HG03025 (cell line): ENCODE results near the gene ALG14.
A peak's percentile ranks its signal among the peaks of the same experiment; 100 is the strongest.
"Not testable (repeated sequence)": the region's sequence is repeated elsewhere in the genome, so short reads cannot be mapped to it uniquely, and the experiment has no call there.

ENCODE experiments used
- ATAC-seq: cut with Tn5 transposase; IDR thresholded peaks from one replicate; pipeline ENCODE4 v1.9.1; 2021; ENCODE audit warnings: mild to moderate bottlenecking, moderate library complexity; ENCODE audit not compliant: unreplicated experiment, low FRiP score

The ALG14 gene, protein sequence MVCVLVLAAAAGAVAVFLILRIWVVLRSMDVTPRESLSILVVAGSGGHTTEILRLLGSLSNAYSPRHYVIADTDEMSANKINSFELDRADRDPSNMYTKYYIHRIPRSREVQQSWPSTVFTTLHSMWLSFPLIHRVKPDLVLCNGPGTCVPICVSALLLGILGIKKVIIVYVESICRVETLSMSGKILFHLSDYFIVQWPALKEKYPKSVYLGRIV

DNA sequence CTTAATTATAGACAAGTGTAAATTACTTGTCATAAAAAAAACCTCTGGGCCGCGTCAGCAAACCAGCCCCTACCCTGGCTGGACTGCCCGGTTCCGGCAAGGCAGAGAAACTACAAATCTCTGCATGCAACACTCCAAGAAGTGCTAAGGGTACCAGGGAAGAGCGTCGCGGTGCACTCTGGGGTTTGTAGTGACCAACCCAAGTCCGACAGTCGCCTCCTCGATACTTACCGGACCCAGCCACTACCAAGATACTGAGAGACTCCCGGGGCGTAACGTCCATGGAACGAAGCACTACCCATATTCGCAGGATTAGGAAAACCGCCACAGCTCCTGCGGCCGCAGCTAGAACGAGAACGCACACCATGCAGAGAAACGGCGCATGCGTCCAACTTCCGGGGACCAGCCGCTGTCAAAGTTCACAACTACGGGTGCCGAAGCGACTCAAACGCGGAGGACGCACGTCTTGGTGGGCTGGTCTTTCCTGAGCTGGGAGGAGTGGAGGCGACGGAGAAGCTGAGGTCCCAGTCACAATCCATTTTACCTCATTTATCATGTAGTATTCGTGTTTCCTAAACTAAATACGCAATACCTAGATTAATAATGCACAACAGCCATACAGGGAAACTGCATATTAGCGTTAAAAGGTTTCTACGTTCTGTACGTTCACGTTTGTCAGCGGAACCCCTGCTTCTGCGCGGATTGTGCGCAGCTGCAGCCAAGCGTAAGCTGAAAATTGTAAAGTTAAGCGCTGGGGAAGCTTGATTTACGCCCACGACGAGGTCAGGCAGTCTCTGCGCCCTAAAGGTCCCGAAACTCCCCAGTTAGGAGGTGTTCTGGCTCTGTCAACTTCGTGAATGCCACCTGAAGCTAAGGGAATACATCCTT, at the start of gene ALG14:
Gene ALG14, minus strand, starts transcription at position 420 of the 888 bp plus-strand sequence. Its CDS starts 53 bp downstream, at position 367.
- peak; percentile 97 for ATAC-seq

DNA sequence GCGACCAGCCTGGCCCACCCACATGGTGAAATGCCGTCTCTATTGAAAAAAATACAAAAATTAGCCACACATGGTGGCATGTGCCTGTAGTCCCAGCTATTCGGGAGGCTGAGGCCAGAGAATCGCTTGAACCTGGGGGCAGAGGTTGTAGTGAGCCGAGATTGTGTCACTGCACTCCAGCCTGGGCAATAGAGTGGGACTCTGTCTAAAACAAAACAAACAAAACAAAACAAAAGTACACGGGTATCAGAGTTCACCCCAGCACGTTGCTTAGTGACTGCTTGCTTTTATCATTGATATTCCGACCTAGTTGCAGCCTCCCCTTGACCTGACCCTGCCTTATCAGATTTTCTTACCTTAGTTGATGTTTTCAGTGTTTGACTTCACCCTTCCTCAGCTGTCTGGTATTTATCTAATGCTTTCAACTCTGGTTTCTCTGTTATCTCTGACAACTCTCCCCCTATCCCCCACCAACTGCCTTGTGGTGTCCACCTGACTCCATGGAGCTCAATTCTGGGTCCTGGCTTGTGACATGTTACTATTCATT, 49.5 kb upstream of the ALG14 start:
- no peak for ATAC-seq

DNA sequence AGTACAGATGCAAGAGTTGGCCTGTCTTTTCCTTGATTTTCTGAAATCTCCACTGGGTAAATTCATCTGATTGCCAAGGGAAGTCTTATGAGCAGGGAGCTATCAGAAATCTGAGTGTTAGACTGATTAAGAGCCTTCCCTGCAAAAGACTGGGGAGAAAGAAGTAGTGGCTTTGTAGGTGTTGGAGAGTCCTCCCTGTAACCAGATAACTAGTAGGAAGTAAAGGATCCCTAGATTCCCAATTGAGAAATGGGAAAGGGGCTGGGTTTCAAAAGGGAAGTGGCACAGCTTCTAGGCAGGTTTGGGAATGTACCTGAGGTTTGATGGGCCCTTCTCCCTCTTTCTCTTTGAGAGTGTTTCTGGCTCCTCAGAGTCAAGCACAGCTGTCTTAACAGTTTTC, 46.5 kb upstream of the ALG14 start:
- no peak for ATAC-seq

DNA sequence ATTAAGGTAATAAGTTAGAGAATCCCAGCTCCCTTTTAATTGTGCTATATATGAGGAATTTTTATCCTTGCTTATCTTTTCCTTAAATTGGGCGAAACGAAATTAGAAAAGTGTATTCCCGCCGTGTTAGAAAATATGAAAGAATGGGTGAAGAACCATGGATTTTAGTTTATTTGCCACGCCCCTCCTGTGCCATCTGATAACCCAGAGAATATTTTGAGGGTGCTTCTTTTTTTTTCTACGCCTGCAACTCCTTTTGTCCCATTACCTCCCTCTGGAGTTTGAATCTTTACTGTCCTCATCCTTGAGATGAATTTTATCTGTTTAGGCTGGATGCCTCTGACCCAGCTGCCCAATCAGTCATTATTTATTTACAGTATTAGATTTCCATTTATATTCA, 46.0 kb upstream of the ALG14 start:
- no peak for ATAC-seq

DNA sequence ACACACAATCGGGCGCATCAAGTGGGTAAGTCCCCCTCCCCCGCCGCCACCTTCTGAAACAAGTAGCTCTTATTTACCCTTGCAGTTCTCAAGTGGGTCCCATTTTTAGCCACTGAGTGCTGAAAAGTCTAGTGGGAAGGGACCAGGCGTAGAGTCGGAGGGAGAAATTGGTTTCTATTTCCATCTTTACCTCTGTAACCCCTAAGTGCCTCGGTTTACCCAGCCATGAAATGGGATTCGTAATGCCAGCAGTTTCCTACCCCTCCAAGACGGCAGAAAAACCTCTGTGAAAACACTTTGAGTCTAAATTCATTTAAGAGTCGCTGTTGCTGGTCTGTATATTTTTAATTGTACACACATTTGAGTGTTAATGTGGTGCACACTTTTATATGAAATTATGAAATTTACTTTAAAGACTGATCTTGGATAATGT, 45.3 kb upstream of the ALG14 start:
- ATAC-seq, result no peak

DNA sequence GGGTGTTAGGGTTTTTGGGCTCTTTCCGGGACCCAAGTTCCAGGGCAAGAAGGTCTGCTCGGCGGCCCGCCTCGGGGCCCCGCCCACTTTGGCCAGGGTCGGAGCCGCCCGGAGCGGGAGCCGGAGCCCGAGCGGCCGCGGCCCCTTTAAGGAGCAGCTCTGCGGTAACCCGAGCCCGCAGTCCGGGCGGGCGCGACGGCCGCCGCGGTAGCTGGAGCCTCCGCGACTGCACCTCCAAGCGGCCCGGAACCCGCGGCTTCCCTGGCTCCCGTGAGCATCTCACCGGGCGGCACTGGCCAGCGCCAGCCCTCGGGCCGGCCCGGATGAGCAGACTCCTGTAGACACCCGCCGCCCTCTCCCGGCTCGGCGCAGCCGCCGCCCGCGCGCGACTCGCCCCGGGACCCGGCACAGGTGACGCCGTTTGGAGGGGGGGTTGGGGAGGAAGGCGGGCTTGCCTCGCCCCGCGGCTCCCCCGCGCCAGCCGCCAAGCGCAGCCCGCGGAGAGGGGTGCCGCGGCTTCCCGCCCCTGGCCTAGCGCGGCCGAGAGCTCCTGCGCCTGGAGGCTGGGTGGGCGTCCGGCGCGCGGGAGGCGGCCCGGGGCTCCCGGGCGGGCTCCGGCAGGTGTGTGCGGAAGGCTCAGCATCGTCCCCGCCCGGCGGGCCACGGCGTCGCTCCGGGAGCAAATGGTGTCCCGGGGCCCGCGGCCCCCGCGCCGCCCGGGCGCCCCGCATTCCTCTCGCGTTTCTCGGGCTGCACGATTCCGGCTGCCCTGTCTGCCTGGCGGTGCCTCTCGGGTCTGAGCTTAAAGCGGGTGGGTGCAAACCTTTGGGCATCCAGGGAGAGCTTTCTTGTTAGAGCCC, 44.7 kb upstream of the ALG14 start, which contains the start of gene TLCD4:
Gene TLCD4, plus strand, starts transcription at position 149 of the 860 bp plus-strand sequence. CDS start 26,547 bp downstream, outside the sequence.
- peak; percentile 44 for ATAC-seq

GRCh38 chr1:95116580-95117206, 43.9 kb upstream of the ALG14 start:
- peak; percentile 69 for ATAC-seq

GRCh38 chr1:95115708-95116137, 43.0 kb upstream of the ALG14 start:
- no peak for ATAC-seq

GRCh38 chr1:95113684-95114083, 40.9 kb upstream of the ALG14 start:
- ATAC-seq, result no peak

- no peak for ATAC-seq
These were observed 38.3 kb upstream of the ALG14 start for GRCh38 chr1:95111014-95111413.

DNA sequence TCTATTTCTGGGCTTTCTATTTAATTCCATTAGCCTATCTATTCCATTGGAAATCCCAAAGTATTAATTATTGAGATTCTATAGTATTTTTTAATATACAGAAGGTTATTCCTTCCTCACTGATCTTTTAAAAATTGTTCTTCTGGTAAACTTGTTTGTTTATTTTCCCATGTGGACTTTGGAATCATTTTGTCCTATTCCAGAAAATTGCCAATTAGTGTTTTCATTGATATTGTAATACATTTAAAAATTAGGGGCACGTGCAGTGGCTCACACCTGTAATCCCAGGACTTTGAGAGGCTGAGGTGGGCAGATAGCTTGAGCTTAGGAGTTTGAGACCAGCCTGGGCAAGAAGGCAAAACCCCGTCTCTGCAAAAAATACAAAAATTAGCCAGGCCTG, 36.0 kb upstream of the ALG14 start:
- ATAC-seq, result no peak

GRCh38 chr1:95098196-95098595, 25.4 kb upstream of the ALG14 start:
- no peak for ATAC-seq

GRCh38 chr1:95097426-95097825, 24.7 kb upstream of the ALG14 start:
- ATAC-seq, result no peak

GRCh38 chr1:95096218-95096841, 23.6 kb upstream of the ALG14 start:
- peak; percentile 48 for ATAC-seq

GRCh38 chr1:95095833-95096217, 23.1 kb upstream of the ALG14 start:
- ATAC-seq, result peak; percentile 99

DNA sequence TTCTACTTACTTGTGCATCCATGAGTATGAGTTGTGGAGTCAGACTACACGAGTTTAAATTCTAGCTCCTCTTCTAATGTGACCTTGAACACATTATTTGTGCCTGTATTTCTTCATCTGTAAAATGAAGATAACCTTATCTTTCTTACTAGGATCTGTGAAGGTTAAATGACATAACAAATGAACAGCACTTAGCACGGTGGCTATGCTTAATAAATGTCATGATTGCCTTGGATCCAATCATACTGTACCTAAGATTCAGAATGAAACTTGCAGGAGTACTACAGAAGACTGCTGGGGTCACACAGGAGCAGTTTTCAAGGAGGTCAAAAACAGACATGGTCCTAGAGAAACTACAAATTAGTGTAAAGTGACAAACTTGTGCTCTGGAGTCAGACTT, 22.2 kb upstream of the ALG14 start:
- no peak for ATAC-seq

DNA sequence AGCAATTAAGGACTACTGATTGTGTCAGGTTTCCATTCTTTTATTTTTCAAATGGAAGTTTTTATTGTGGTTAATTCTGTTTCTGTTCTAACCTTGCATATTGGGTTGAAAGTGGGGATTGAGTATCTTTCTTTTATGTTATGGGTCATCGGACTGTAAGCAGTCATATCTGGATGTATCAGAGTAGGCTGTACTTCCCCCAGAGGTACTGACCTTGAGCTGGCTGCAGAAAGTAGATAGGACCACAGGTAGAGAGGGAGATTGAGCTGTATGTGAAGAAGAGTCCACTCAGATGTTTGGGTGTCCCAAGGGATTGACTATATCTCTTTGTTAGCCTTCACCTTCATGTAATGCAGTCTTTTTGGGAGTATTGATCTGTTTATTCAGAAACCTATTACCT, 20.5 kb upstream of the ALG14 start:
- no peak for ATAC-seq

DNA sequence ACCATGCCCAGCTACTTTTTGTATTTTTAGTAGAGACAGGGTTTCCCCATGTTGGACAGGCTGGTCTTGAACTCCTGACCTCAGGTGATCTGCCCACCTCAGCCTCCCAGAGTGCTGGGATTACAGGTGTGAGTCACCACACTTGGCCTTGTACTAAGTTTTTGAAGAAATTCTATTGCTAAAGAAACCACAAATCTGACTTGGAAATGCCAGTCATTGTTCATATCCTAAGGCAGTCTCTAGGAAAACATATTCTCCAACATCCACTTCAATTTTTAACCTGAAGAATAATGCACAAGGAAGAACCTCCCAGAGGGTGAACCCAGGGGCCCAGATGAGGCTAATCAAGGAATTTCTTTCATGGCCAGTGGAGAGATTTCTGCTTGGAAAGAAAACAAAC, 20.1 kb upstream of the ALG14 start:
- not testable (repeated sequence) for ATAC-seq

DNA sequence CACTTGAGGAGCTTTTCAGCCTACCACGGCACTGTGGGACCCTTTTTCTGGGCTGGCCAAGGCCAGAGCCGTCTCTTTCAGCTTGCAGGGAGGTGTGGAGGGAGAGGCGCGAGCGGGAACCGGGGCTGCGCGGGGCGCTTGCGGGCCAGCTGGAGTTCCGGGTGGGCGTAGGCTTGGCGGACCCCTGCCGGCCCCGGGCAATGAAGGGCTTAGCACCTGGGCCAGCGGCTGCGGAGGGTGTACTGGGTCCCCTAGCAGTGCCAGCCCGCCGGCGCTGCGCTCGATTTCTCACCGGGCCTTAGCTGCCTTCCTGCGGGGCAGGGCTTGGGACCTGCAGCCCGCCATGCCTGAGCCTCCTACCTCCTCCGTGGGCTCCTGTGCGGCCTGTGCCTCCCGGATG, 18.5 kb upstream of the ALG14 start:
- ATAC-seq, result not testable (repeated sequence)
